GM12878 (cell line): ENCODE data around the gene ZDHHC14. TPM values are rescaled to one million over a fixed set of nuclear protein-coding genes. Genes with fewer than 3 reads are reported as not detected.

Source experiments
- BCL11A ChIP-seq: IDR thresholded peaks from 2 replicates; pipeline ENCODE4 v1.6.1; 2011; ENCODE audit warnings: low read depth, low read length
- BCLAF1 ChIP-seq: fragments of 450-650 bp; IDR thresholded peaks from 2 replicates; pipeline ENCODE4 v1.6.1; 2017; ENCODE audit warnings: antibody characterized with exemption, mild to moderate bottlenecking, moderate library complexity
- BRCA1 ChIP-seq: IDR thresholded peaks from 2 replicates; pipeline ENCODE4 v1.6.1; 2011; ENCODE audit warnings: low read depth, low read length, improper control_type of control experiment
- CBX3 ChIP-seq: fragments of 200-600 bp; sonication (generic); IDR thresholded peaks from 2 replicates; pipeline ENCODE4 v1.6.1; 2016; ENCODE audit warnings: low read depth, borderline replicate concordance
- CHD2 ChIP-seq: IDR thresholded peaks from 2 replicates; pipeline ENCODE4 v1.6.1; 2011; ENCODE audit warnings: low read depth, low read length, improper control_type of control experiment, borderline replicate concordance
- DPF2 ChIP-seq: fragments of 450-650 bp; IDR thresholded peaks from 2 replicates; pipeline ENCODE4 v1.6.1; 2017; ENCODE audit warnings: mild to moderate bottlenecking
- EGR1 ChIP-seq, 2 experiments: IDR thresholded peaks; 1 replicate in 1 of 2; 2 replicates in 1 of 2; pipeline ENCODE4 v1.6.1; 2011 to 2012; ENCODE audit warnings: low read depth in 2 of 2, low read length in 2 of 2, borderline replicate concordance in 1 of 2, mild to moderate bottlenecking in 1 of 2, moderate library complexity in 1 of 2
- FOXK2 ChIP-seq: fragments of 450-650 bp; IDR thresholded peaks from 2 replicates; pipeline ENCODE4 v1.6.1; 2017; ENCODE audit warnings: mild to moderate bottlenecking, moderate library complexity
- KDM1A ChIP-seq: fragments of 200-600 bp; sonication (generic); IDR thresholded peaks from 2 replicates; pipeline ENCODE4 v1.6.1; 2016; ENCODE audit warnings: borderline replicate concordance
- MEF2A ChIP-seq: IDR thresholded peaks from 2 replicates; pipeline ENCODE4 v1.6.1; 2011; ENCODE audit warnings: low read depth, mild to moderate bottlenecking, low read length, moderate library complexity; ENCODE audit not compliant: insufficient read depth
- MXI1 ChIP-seq: fragments of 150-350 bp; IDR thresholded peaks from 2 replicates; pipeline ENCODE4 v1.6.1; 2011; ENCODE audit warnings: low read depth, mild to moderate bottlenecking, inconsistent platforms, low read length, improper control_type of control experiment
- RAD21 ChIP-seq: IDR thresholded peaks from 2 replicates; pipeline ENCODE4 v1.6.1; 2011; ENCODE audit warnings: mild to moderate bottlenecking, low read depth, low read length, moderate library complexity; ENCODE audit not compliant: insufficient read depth
- SMC3 ChIP-seq: IDR thresholded peaks from 2 replicates; pipeline ENCODE4 v1.6.1; 2011; ENCODE audit warnings: low read length, improper control_type of control experiment, borderline replicate concordance
- SP1 ChIP-seq: IDR thresholded peaks from one replicate; pipeline ENCODE4 v1.6.1; 2011; ENCODE audit warnings: low read depth, low read length
- SRF ChIP-seq, 2 experiments: IDR thresholded peaks; 2 replicates each; pipeline ENCODE4 v1.6.1; 2011; ENCODE audit warnings: low read depth in 2 of 2, low read length in 2 of 2, mild to moderate bottlenecking in 1 of 2, moderate library complexity in 1 of 2
- TCF12 ChIP-seq: IDR thresholded peaks from 2 replicates; pipeline ENCODE4 v1.6.1; 2011; ENCODE audit warnings: low read depth, mild to moderate bottlenecking, low read length
- WRNIP1 ChIP-seq: IDR thresholded peaks from 2 replicates; pipeline ENCODE4 v1.6.1; 2011; ENCODE audit warnings: low read depth, low read length, improper control_type of control experiment, borderline replicate concordance
- YBX1 ChIP-seq: fragments of 450-650 bp; IDR thresholded peaks from 2 replicates; pipeline ENCODE4 v1.6.1; 2016; ENCODE audit warnings: antibody characterized with exemption
- ZNF274 ChIP-seq: IDR thresholded peaks from one replicate; pipeline ENCODE4 v1.8.0; 2011; ENCODE audit not compliant: insufficient read length, insufficient read depth
- ZNF592 ChIP-seq: fragments of 450-650 bp; IDR thresholded peaks from 2 replicates; pipeline ENCODE4 v1.6.1; 2017; ENCODE audit warnings: mild to moderate bottlenecking, moderate library complexity
- ZNF622 ChIP-seq: fragments of 450-650 bp; IDR thresholded peaks from 2 replicates; pipeline ENCODE4 v1.6.1; 2017; ENCODE audit warnings: mild to moderate bottlenecking, inconsistent platforms
- polyA plus RNA-seq, 11 experiments: library from polyadenylated mRNA; depleted of rRNA in 4 of 11; unstranded in 6 of 11; stranded (reverse) in 5 of 11; fragments of >200 nt; fragmentation: Nextera tagmentation in 4 of 11; fragmentation: Illumina TruSeq in 1 of 11; extraction: Ambion mirVana in 4 of 11; extraction: Trizol in 1 of 11; gene quantifications; 1 replicate in 1 of 11; 2 replicates in 10 of 11; pipeline versions ENCODE4 v1.2.1 to v1.2.3, GENCODE V29; 2011 to 2016; ENCODE audit warnings: inconsistent platforms in 2 of 11, missing spikeins in 2 of 11, low read depth in 1 of 11
- total RNA-seq, 4 experiments: library from RNA; depleted of rRNA in 3 of 4; stranded (reverse); fragments of >200 nt in 3 of 4; fragmentation: Illumina TruSeq in 1 of 4; extraction: Trizol in 1 of 4; gene quantifications; 2 replicates each; pipeline versions ENCODE4 v1.2.1 to v1.2.3, GENCODE V29; 2013 to 2021
- TF ChIP-seq, protein P1 (sequence below): IDR thresholded peaks from 2 replicates; pipeline ENCODE4 v1.6.1; 2012; ENCODE audit warnings: mild to moderate bottlenecking, low read depth, low read length

The ZDHHC14 gene
- total and polyA plus RNA-seq, 10 of the 15 experiments (the other 5 are each of a cell fraction or from before 2014, with no cell fraction given): 0.15 to 16.0 (median 0.76) TPM; not detected in 1

DNA sequence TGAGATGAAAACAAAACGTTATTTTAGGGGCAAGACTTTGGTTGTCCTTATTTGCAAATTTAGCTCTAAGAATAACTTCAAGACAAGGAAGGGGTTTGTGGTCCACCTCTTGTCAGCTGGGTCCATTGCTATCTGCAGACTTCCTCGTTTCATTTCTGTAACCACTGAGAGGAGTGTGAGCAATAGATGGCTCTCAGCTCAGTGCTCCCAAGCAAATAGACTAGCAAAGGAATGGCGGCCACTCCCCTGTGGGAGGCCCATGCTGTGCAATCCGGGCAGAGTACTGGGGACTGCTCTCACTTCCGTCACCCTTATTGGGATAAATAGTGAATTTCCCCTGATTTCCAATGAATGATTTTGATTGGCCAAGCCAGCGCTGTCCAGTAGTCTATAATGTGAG is 176.6 kb downstream of the ZDHHC14 start (continued):
- TF ChIP-seq EGR1 (IDR thresholded peaks at IDR 0.05; ENCODE audit: borderline replicate concordance in 1 of 2, low read depth in 2 of 2, low read length in 2 of 2) (no peak), SMC3 (peak; percentile 17; the same call in 1 of the 2 replicates), ZNF592 (no peak), DPF2 (peak; percentile 50; the same call in 1 of the 2 replicates), BCL11A (peak; percentile 68), CHD2 (peak; percentile 64; the same call in 1 of the 2 replicates), MXI1 (peak; percentile 67), SP1 (no peak), BCLAF1 (no peak), RAD21 (no peak), TCF12 (no peak), MEF2A (peak; percentile 95), WRNIP1 (peak; percentile 77; the same call in 1 of the 2 replicates), BRCA1 (no peak), CBX3 (no peak), FOXK2 (no peak), SRF (IDR thresholded peaks at IDR 0.05; ENCODE audit: low read depth in 2 of 2, low read length in 2 of 2) (peak in 1 of 2 experiments; percentile 37; a peak in 1 of 4 replicates), ZNF622 (no peak), ZNF274 (no peak), YBX1 (no peak), KDM1A (0 out of 2 replicates have a peak, but pooled peaks have one; percentile 70)
- TF ChIP-seq, protein P1, sequence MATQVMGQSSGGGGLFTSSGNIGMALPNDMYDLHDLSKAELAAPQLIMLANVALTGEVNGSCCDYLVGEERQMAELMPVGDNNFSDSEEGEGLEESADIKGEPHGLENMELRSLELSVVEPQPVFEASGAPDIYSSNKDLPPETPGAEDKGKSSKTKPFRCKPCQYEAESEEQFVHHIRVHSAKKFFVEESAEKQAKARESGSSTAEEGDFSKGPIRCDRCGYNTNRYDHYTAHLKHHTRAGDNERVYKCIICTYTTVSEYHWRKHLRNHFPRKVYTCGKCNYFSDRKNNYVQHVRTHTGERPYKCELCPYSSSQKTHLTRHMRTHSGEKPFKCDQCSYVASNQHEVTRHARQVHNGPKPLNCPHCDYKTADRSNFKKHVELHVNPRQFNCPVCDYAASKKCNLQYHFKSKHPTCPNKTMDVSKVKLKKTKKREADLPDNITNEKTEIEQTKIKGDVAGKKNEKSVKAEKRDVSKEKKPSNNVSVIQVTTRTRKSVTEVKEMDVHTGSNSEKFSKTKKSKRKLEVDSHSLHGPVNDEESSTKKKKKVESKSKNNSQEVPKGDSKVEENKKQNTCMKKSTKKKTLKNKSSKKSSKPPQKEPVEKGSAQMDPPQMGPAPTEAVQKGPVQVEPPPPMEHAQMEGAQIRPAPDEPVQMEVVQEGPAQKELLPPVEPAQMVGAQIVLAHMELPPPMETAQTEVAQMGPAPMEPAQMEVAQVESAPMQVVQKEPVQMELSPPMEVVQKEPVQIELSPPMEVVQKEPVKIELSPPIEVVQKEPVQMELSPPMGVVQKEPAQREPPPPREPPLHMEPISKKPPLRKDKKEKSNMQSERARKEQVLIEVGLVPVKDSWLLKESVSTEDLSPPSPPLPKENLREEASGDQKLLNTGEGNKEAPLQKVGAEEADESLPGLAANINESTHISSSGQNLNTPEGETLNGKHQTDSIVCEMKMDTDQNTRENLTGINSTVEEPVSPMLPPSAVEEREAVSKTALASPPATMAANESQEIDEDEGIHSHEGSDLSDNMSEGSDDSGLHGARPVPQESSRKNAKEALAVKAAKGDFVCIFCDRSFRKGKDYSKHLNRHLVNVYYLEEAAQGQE: no peak
